Heart right ventricle (tissue), 16 donors: ENCODE measurements around the gene SLC25A21. TPM values are rescaled to one million over a fixed set of nuclear protein-coding genes. Genes with fewer than 3 reads are reported as not detected.
A peak's percentile ranks its signal among the peaks of the same experiment; 100 is the strongest.

Source experiments
- ATAC-seq, 8 donors: fragments of 200-7000 bp; cut with Tn5 transposase; one replicate each; pipeline ENCODE4 v1.9.1; 2020; ENCODE audit warnings: mild to moderate bottlenecking in 8 of 8, moderate library complexity in 8 of 8, moderate number of reproducible peaks in 1 of 8
- DNase-seq, 2 donors: peaks; one replicate each; pipeline ENCODE4 v3.0.0-alpha.2; 2020
- H3K27ac ChIP-seq, 10 donors: fragments of 200-600 bp; sonication (generic) in 2 of 10; one replicate each; pipeline versions ENCODE4 v1.5.0 to v1.8.0; 2020 to 2022; ENCODE audit warnings: mild to moderate bottlenecking in 3 of 10
- H3K27me3 ChIP-seq, 7 donors: fragments of 200-600 bp; one replicate each; pipeline ENCODE4 v1.8.0; 2021 to 2022; ENCODE audit warnings: mild to moderate bottlenecking in 2 of 7
- H3K36me3 ChIP-seq, 9 donors: fragments of 200-600 bp; sonication (generic) in 1 of 9; one replicate each; pipeline versions ENCODE4 v1.5.0 to v1.8.0; 2020 to 2022; ENCODE audit warnings: mild to moderate bottlenecking in 2 of 9
- H3K4me1 ChIP-seq, 9 donors: fragments of 200-600 bp; sonication (generic) in 1 of 9; one replicate each; pipeline versions ENCODE4 v1.5.0 to v1.8.0; 2020 to 2022; ENCODE audit warnings: mild to moderate bottlenecking in 4 of 9
- H3K4me3 ChIP-seq, 10 donors: fragments of 200-600 bp; sonication (generic) in 2 of 10; one replicate each; pipeline versions ENCODE4 v1.5.0 to v1.8.0; 2020 to 2022; ENCODE audit warnings: mild to moderate bottlenecking in 7 of 10, moderate library complexity in 2 of 10
- H3K9me3 ChIP-seq, 11 donors: fragments of 200-600 bp in 10 of 11; sonication (generic) in 2 of 11; one replicate each; pipeline versions ENCODE4 v1.5.0 to v1.8.0; 2013 to 2022; ENCODE audit warnings: mild to moderate bottlenecking in 2 of 11, control low read depth in 1 of 11, moderate library complexity in 1 of 11
- CTCF ChIP-seq, 9 donors: fragments of 200-600 bp; sonication (generic) in 2 of 9; IDR thresholded peaks; one replicate each; pipeline versions ENCODE4 v1.5.0 to v1.8.0; 2021 to 2022; ENCODE audit warnings: antibody characterized with exemption in 9 of 9, mild to moderate bottlenecking in 5 of 9, moderate library complexity in 1 of 9
- WGBS, 2 donors: extraction: QIAGEN DNeasy Blood & Tissue Kit; methylation state at CpG; one replicate each; pipeline ENCODE4 v1.1.7; 2013; ENCODE audit warnings: inconsistent platforms in 1 of 2; 5-methylcytosine and 5-hydroxymethylcytosine counted together
- intact Hi-C, 10 donors: fragments of 100-400 bp; cut with DNase I; formaldehyde crosslinking; loops; one replicate each; pipeline versions ENCODE4 v1.11.1 to v1.14.2; 2022
- polyA plus RNA-seq, 2 donors: library from polyadenylated mRNA; stranded (reverse); fragments of 200-250 nt; gene quantifications; one replicate each; pipeline ENCODE4 v1.2.3, GENCODE V29; 2013
- total RNA-seq, 10 donors: library from RNA; stranded (reverse); fragmentation: NEBNext Ultra II Directional in 3 of 10; extraction: Animal tissue kit (Norgen Biotek cat#: 25700) in 3 of 10; gene quantifications; one replicate each; pipeline versions ENCODE4 v1.2.1 to v1.2.4, GENCODE V29; 2021 to 2023
- donor health status: Arrhythmogenic right ventricular cardiomyopathy.
- donor health status: ischemic (EF 13 %, LVEDD 7.1; RV severe dilation, severe dysfunction).
- donor health status: healthy with polysubstance abuse.
- donor health status: DM: no; HTN: yes; CAD: no.
- donor health status: DM: no; HTN: no; CAD: no.
- donor health status: ischemic (EF 25% LVEDD 6.9; RV normal size, moderate dysfunction).
- donor health status: ischemic (EF 25% LVEDD 5.7; RV mildly dilated, moderate dysfunction).
- donor health status: healthy.
- donor health status: DM: yes; HTN: yes; CAD: no.
- donor health status: Ischemic cardiomyopathy.
- donor health status: ischemic (EF 35%, LVEDD 5.7; RV mildly dilated, moderate dysfunction).
- donor health status: nonischemic (EF 11% LVEDD 7.7; RV severe dilation, severe dysfunction).
- donor health status: DM: yes; HTN: yes; CAD: no.
- donor health status: PGD.
- donor health status: ischemic (EF 29% LVEDD 5.4; RV normal size, mild dysfunction).
- donor health status: nonischemic (EF 23%, LVEDD 6.1; RV moderate dilation, normal function).

The SLC25A21 gene
- total and polyA plus RNA-seq, 12 donors, result 0.08 to 1.3 (median 0.34) TPM

- Histone ChIP-seq H3K4me1 (no peaks in the 10 kb centered on the region), H3K36me3 (no peaks in the 10 kb centered on the region), H3K27me3 (no peaks in the 10 kb centered on the region), H3K4me3 (no peak overlapping the region), H3K9me3 (no peaks in the 10 kb centered on the region), H3K27ac (no peak overlapping the region)
- DNase-seq (no peak), ATAC-seq (peak in 1 of 8 donors; percentile 31)
- WGBS, 2 donors, result 20 to 43% methylated on average over 2 of the region's 2 CpGs
- intact Hi-C loops, result no loop called here
- no peak for TF ChIP-seq CTCF (IDR thresholded peaks at IDR 0.05)
These were observed 41.2 kb downstream of the SLC25A21 start for GRCh38 chr14:37131205-37131604.

- Histone ChIP-seq H3K27me3 (no peaks in the 10 kb centered on the region), H3K27ac (no peak overlapping the region), H3K4me1 (no peaks in the 10 kb centered on the region), H3K9me3 (no peaks in the 10 kb centered on the region), H3K4me3 (no peak overlapping the region), H3K36me3 (no peaks in the 10 kb centered on the region)
- no peak for TF ChIP-seq CTCF (IDR thresholded peaks at IDR 0.05)
- intact Hi-C loops, result no loop called here
- no peak for DNase-seq
- ATAC-seq, result no peak
- 83 to 84% methylated on average over 7 of the region's 7 CpGs for WGBS, 2 donors
These were observed 43.4 kb downstream of the SLC25A21 start for GRCh38 chr14:37129047-37129446.

GRCh38 chr14:37124614-37125013 is 47.8 kb downstream of the SLC25A21 start:
- 78 to 85% methylated on average over 3 of the region's 3 CpGs for whole genome bisulfite sequencing, 2 donors
- Histone ChIP-seq H3K4me1 (no peaks in the 10 kb centered on the region), H3K9me3 (no peaks in the 10 kb centered on the region), H3K27me3 (no peaks in the 10 kb centered on the region), H3K4me3 (no peak overlapping the region), H3K27ac (no peak overlapping the region), H3K36me3 (no peaks in the 10 kb centered on the region)
- DNase-seq, result no peak
- no peak for TF ChIP-seq CTCF (IDR thresholded peaks at IDR 0.05)
- intact Hi-C loops, result no loop called here
- ATAC-seq, result no peak

- intact Hi-C loops, result no loop called here
- WGBS, 2 donors, result 87 to 91% methylated on average over 7 of the region's 7 CpGs
- no peaks in the 10 kb centered on the region for H3K4me1 ChIP-seq
- H3K36me3 ChIP-seq, result no peaks in the 10 kb centered on the region
- H3K4me3 ChIP-seq, result no peak overlapping the region
- ATAC-seq (no peak), DNase-seq (no peak)
- peaks cover 0 to 14% (median 0%) of the 10 kb centered on the region in 11 donors for H3K9me3 ChIP-seq
- TF ChIP-seq CTCF (IDR thresholded peaks at IDR 0.05), result no peak
- H3K27me3 ChIP-seq, result no peaks in the 10 kb centered on the region
- H3K27ac ChIP-seq, result no peak overlapping the region
These were observed 49.3 kb downstream of the SLC25A21 start for GRCh38 chr14:37122919-37123639.
